Aorta (tissue), 5 donors: ENCODE results near the gene SLX9. TPM values are rescaled to one million over a fixed set of nuclear protein-coding genes. Genes with fewer than 3 reads are reported as not detected.
A peak's percentile ranks its signal among the peaks of the same experiment; 100 is the strongest.

Experiments used
- ATAC-seq: fragments of 200-7000 bp; cut with Tn5 transposase; one replicate; pipeline ENCODE4 v1.9.1; 2022; ENCODE audit warnings: moderate library complexity; ENCODE audit not compliant: low FRiP score
- DNase-seq, 2 donors: peaks; one replicate each; pipeline ENCODE4 v3.0.0-alpha.2; 2020
- H3K27ac ChIP-seq, 2 donors: one replicate each; pipeline ENCODE4 v1.5.1; 2013; ENCODE audit warnings: low read length in 2 of 2, mild to moderate bottlenecking in 2 of 2, moderate library complexity in 2 of 2, control low read depth in 1 of 2, inconsistent platforms in 1 of 2, low read depth in 1 of 2
- H3K27me3 ChIP-seq, 2 donors: one replicate each; pipeline ENCODE4 v1.6.1; 2013; ENCODE audit warnings: control low read depth in 1 of 2, low read length in 1 of 2, mild to moderate bottlenecking in 1 of 2, moderate library complexity in 1 of 2; ENCODE audit not compliant: insufficient read depth in 2 of 2, control insufficient read depth in 1 of 2
- H3K36me3 ChIP-seq, 2 donors: one replicate each; pipeline ENCODE4 v1.6.1; 2013; ENCODE audit warnings: control low read depth in 1 of 2, low read length in 1 of 2, mild to moderate bottlenecking in 1 of 2; ENCODE audit not compliant: insufficient read depth in 2 of 2, control insufficient read depth in 1 of 2
- H3K4me1 ChIP-seq, 2 donors: one replicate each; pipeline ENCODE4 v1.6.1; 2013; ENCODE audit warnings: low read length in 2 of 2, control low read depth in 1 of 2, mild to moderate bottlenecking in 1 of 2, moderate library complexity in 1 of 2; ENCODE audit not compliant: insufficient read depth in 2 of 2, control insufficient read depth in 1 of 2
- H3K4me3 ChIP-seq, 2 donors: one replicate each; pipeline ENCODE4 v1.5.1; 2013; ENCODE audit warnings: low read length in 2 of 2, control low read depth in 1 of 2, mild to moderate bottlenecking in 1 of 2
- H3K9me3 ChIP-seq: one replicate; pipeline ENCODE4 v1.6.1; 2013; ENCODE audit warnings: mild to moderate bottlenecking, low read length; ENCODE audit not compliant: control insufficient read depth
- WGBS, 2 donors: extraction: QIAGEN DNeasy Blood & Tissue Kit; methylation state at CpG; one replicate each; pipeline ENCODE4 v1.1.7; 2013; 5-methylcytosine and 5-hydroxymethylcytosine counted together
- intact Hi-C, 2 donors: fragments of 100-400 bp; cut with DNase I; formaldehyde crosslinking; loops; one replicate each; pipeline versions ENCODE4 v1.14.2 to v1.15.0; 2022
- polyA plus RNA-seq, 2 donors: library from polyadenylated mRNA; stranded (reverse); fragments of 200-250 nt; gene quantifications; one replicate each; pipeline ENCODE4 v1.2.3, GENCODE V29; 2013
- total RNA-seq, 2 donors: library from RNA; stranded (reverse); fragmentation: NEBNext Ultra II Directional; extraction: Animal tissue kit (Norgen Biotek cat#: 25700); gene quantifications; one replicate each; pipeline ENCODE4 v1.2.1, GENCODE V29; 2021
- donor health status: healthy with polysubstance abuse.
- donor health status: Bipolar disorder and iron deficiency.
- donor health status: DM: no; HTN: no; CAD: no.
- donor health status: DM: no; HTN: no; CAD: no.
- donor health status: DM: yes; HTN: yes; CAD: no.

The SLX9 gene
- total and polyA plus RNA-seq, 4 donors, result 17.3 to 29.6 (median 20.3) TPM

GRCh38 chr21:44956356-44957046 lies 16.7 kb downstream of the SLX9 start:
- WGBS, 2 donors, result 96 to 97% methylated on average over 35 of the region's 35 CpGs
- Histone ChIP-seq H3K27me3 (no peaks in the 10 kb centered on the region), H3K36me3 (no peaks in the 10 kb centered on the region), H3K4me1 (no peaks in the 10 kb centered on the region), H3K4me3 (no peak overlapping the region), H3K27ac (no peak overlapping the region), H3K9me3 (no peaks in the 10 kb centered on the region)
- intact Hi-C loops, result loop anchor here (5.0 to 10.0 kb wide), 3 partner anchors 61 to 338 kb away; no protein-coding TSS in a partner anchor
- ATAC-seq (no peak), DNase-seq (peak; percentile 36 to 55)

- Histone ChIP-seq H3K36me3 (no peaks in the 10 kb centered on the region), H3K4me1 (no peaks in the 10 kb centered on the region), H3K27me3 (no peaks in the 10 kb centered on the region), H3K9me3 (no peaks in the 10 kb centered on the region), H3K27ac (peak overlapping the region in 1 of 2 donors; percentile 78), H3K4me3 (no peak overlapping the region)
- DNase-seq, result peak; percentile 43 to 75
- WGBS, 2 donors, result 96 to 98% methylated on average over 21 to 22 of the region's 22 CpGs
- intact Hi-C loops, result loop anchor here (5.0 to 10.0 kb wide), 3 partner anchors 60 to 338 kb away; no protein-coding TSS in a partner anchor
- no peak for ATAC-seq
Measured at GRCh38 chr21:44957047-44957831, 17.4 kb downstream of the SLX9 start.

- peak; percentile 48 for ATAC-seq
- Histone ChIP-seq H3K36me3 (no peaks in the 10 kb centered on the region), H3K4me3 (no peak overlapping the region), H3K27ac (peak overlapping the region; percentile 58 to 78), H3K9me3 (no peaks in the 10 kb centered on the region), H3K4me1 (no peaks in the 10 kb centered on the region), H3K27me3 (no peaks in the 10 kb centered on the region)
- 53 to 59% methylated on average over 21 to 26 of the region's 26 CpGs for WGBS, 2 donors
- peak; percentile 54 to 78 for DNase-seq
- intact Hi-C loops, result loop anchor here (5.0 to 10.0 kb wide), 3 partner anchors 59 to 337 kb away; no protein-coding TSS in a partner anchor
Measured at GRCh38 chr21:44957901-44958451, 18.1 kb downstream of the SLX9 start.

GRCh38 chr21:44958471-44959191 lies 18.8 kb downstream of the SLX9 start:
- peak; percentile 91 for ATAC-seq

GRCh38 chr21:44959376-44960091 lies 19.7 kb downstream of the SLX9 start:
- Histone ChIP-seq H3K4me1 (no peaks in the 10 kb centered on the region), H3K27me3 (no peaks in the 10 kb centered on the region), H3K36me3 (no peaks in the 10 kb centered on the region), H3K9me3 (no peaks in the 10 kb centered on the region), H3K27ac (peak overlapping the region; percentile 18 to 85), H3K4me3 (no peak overlapping the region)
- no peak for ATAC-seq
- peak; percentile 50 to 78 for DNase-seq
- intact Hi-C loops, result loop anchor here (5.0 to 10.0 kb wide), 3 partner anchors 58 to 335 kb away; no protein-coding TSS in a partner anchor
- 82 to 83% methylated on average over 26 of the region's 26 CpGs for WGBS, 2 donors

More at GRCh38 chr21:44958471-44959191, 18.8 kb downstream of the SLX9 start:
- Histone ChIP-seq H3K4me1 (no peaks in the 10 kb centered on the region), H3K27ac (peak overlapping the region; percentile 58 to 85), H3K4me3 (no peak overlapping the region), H3K9me3 (no peaks in the 10 kb centered on the region), H3K36me3 (no peaks in the 10 kb centered on the region), H3K27me3 (no peaks in the 10 kb centered on the region)
- intact Hi-C loops, result loop anchor here (5.0 to 10.0 kb wide), 3 partner anchors 59 to 336 kb away; no protein-coding TSS in a partner anchor
- WGBS, 2 donors, result 11 to 12% methylated on average over 27 to 28 of the region's 28 CpGs
- DNase-seq, result peak; percentile 92 to 96

- no peak for ATAC-seq
- H3K9me3 ChIP-seq, result no peaks in the 10 kb centered on the region
- DNase-seq, result peak; percentile 38 to 71
- no peak overlapping the region for H3K4me3 ChIP-seq
- no peaks in the 10 kb centered on the region for H3K4me1 ChIP-seq
- intact Hi-C loops, result no loop called here
- no peaks in the 10 kb centered on the region for H3K27me3 ChIP-seq
- no peaks in the 10 kb centered on the region for H3K36me3 ChIP-seq
- WGBS, 2 donors, result 82 to 86% methylated on average over 23 of the region's 23 CpGs
- peak overlapping the region; percentile 31 to 85 for H3K27ac ChIP-seq
Measured at GRCh38 chr21:44960141-44961092, 20.6 kb downstream of the SLX9 start.

GRCh38 chr21:44962403-44962966 lies 22.7 kb downstream of the SLX9 start:
- intact Hi-C loops, result no loop called here
- no peak overlapping the region for H3K4me3 ChIP-seq
- DNase-seq, result peak; percentile 45 to 59
- WGBS, 2 donors, result 5 to 8% methylated on average over 9 of the region's 9 CpGs
- no peaks in the 10 kb centered on the region for H3K27me3 ChIP-seq
- peak; percentile 27 for ATAC-seq
- no peaks in the 10 kb centered on the region for H3K4me1 ChIP-seq
- no peaks in the 10 kb centered on the region for H3K36me3 ChIP-seq
- H3K9me3 ChIP-seq, result no peaks in the 10 kb centered on the region
- peak overlapping the region; percentile 58 to 86 for H3K27ac ChIP-seq
